HCT116 (cell line): Measurements from ENCODE around the gene RAB26. TPM values are rescaled to one million over a fixed set of nuclear protein-coding genes. Genes with fewer than 3 reads are reported as not detected.

Experiments used
- ATAC-seq: fragments of 200-7000 bp; cut with Tn5 transposase; 2 replicates; pipeline ENCODE4 v1.9.1; 2020; ENCODE audit warnings: mild to moderate bottlenecking, moderate library complexity
- BruUV-seq: library from RNA; stranded (reverse); fragments of 400-500 nt; replicated peaks from 2 replicates; lab custom pipeline; 2021; lab: Mats Ljungman, UMichigan
- CTCF ChIA-PET: fragments of 300-600 bp; sonication (Branson Sonifier 250); formaldehyde crosslinking; loops from one replicate; lab custom pipeline; 2021; ENCODE audit warnings: antibody characterized with exemption; lab: Charles Lee
- POLR2A ChIA-PET: fragments of 300-600, 350-600 bp; sonication (Branson Sonifier 250); formaldehyde crosslinking; loops from one replicate; lab custom pipeline; 2021; ENCODE audit warnings: antibody characterized with exemption; lab: Charles Lee
- RAD21 ChIA-PET, 2 experiments: fragments of 300-600 bp; sonication (Branson Sonifier 250); formaldehyde crosslinking; loops; one replicate each; lab custom pipeline; 2023; ENCODE audit warnings: low total read pairs in 2 of 2; ENCODE audit not compliant: uncharacterized antibody in 2 of 2, unreplicated experiment in 2 of 2, low non-redundant PET in 1 of 2; lab: Charles Lee
- DNase-seq: peaks from one replicate; pipeline ENCODE4 v3.0.0-alpha.2; 2010; ENCODE audit warnings: low read depth, low spot score
- H2AFZ ChIP-seq: fragments of 200-600 bp; shearing (Covaris generic), sonication (generic); 2 replicates; pipeline ENCODE4 v1.6.1; 2017; ENCODE audit warnings: low read depth, mixed run types, mixed read lengths, antibody characterized with exemption, low read length; ENCODE audit not compliant: poor library complexity, severe bottlenecking
- H3K27ac ChIP-seq: 2 replicates; pipeline ENCODE4 v1.5.1; 2012; ENCODE audit warnings: low read depth, low read length
- H3K27me3 ChIP-seq: fragments of 200-600 bp; sonication (generic); 2 replicates; pipeline ENCODE4 v1.6.1; 2016; ENCODE audit warnings: mixed run types, low read length, mixed read lengths; ENCODE audit not compliant: insufficient read depth
- H3K36me3 ChIP-seq, 2 experiments: fragments of 200-500 bp in 1 of 2; fragments of 200-600 bp in 1 of 2; sonication (Bioruptor generic) in 1 of 2; sonication (generic) in 1 of 2; 2 replicates each; pipeline versions ENCODE4 v1.5.1 to v1.6.1; 2014 to 2016; ENCODE audit warnings: low read length in 2 of 2, inconsistent platforms in 1 of 2, mixed read lengths in 1 of 2, mixed run types in 1 of 2; ENCODE audit not compliant: insufficient read depth in 2 of 2, control insufficient read depth in 1 of 2
- H3K4me1 ChIP-seq, 2 experiments: fragments of 200-600 bp in 1 of 2; sonication (generic) in 1 of 2; 2 replicates each; pipeline versions ENCODE4 v1.5.1 to v1.6.1; 2012 to 2017; ENCODE audit warnings: low read length in 2 of 2, inconsistent platforms in 1 of 2, mild to moderate bottlenecking in 1 of 2, mixed read lengths in 1 of 2, mixed run types in 1 of 2, moderate library complexity in 1 of 2; ENCODE audit not compliant: insufficient read depth in 2 of 2, control insufficient read depth in 1 of 2
- H3K4me2 ChIP-seq: fragments of 200-600 bp; sonication (generic); 2 replicates; pipeline ENCODE4 v1.6.1; 2017; ENCODE audit warnings: mixed run types, low read length, mixed read lengths
- H3K4me3 ChIP-seq, 2 experiments: fragments of 200-600 bp in 1 of 2; sonication (generic) in 1 of 2; replicated peaks in 1 of 2; 2 replicates each; pipeline ENCODE4 v1.5.1; 2011 to 2016; ENCODE audit warnings: low read length in 2 of 2, control low read depth in 1 of 2, low read depth in 1 of 2, mild to moderate bottlenecking in 1 of 2, mixed read lengths in 1 of 2, mixed run types in 1 of 2
- H3K79me2 ChIP-seq: fragments of 200-600 bp; sonication (generic); 2 replicates; pipeline ENCODE4 v1.6.1; 2017; ENCODE audit warnings: mild to moderate bottlenecking, mixed run types, low read length, moderate library complexity, mixed read lengths; ENCODE audit not compliant: insufficient read depth
- H3K9ac ChIP-seq: fragments of 200-600 bp; sonication (generic); 2 replicates; pipeline ENCODE4 v1.6.1; 2016; ENCODE audit warnings: low read length, mixed read lengths
- H3K9me2 ChIP-seq: fragments of 200-600 bp; sonication (generic), shearing (Covaris generic); 2 replicates; pipeline ENCODE4 v1.6.1; 2017; ENCODE audit warnings: mixed run types, mild to moderate bottlenecking, moderate library complexity; ENCODE audit not compliant: insufficient read depth
- H3K9me3 ChIP-seq, 2 experiments: fragments of 200-500 bp in 1 of 2; fragments of 200-600 bp in 1 of 2; sonication (Bioruptor generic) in 1 of 2; sonication (generic) in 1 of 2; 2 replicates each; pipeline ENCODE4 v1.6.1; 2014 to 2017; ENCODE audit warnings: low read length in 2 of 2, mixed read lengths in 2 of 2, inconsistent platforms in 1 of 2, low read depth in 1 of 2, mild to moderate bottlenecking in 1 of 2, mixed run types in 1 of 2, moderate library complexity in 1 of 2; ENCODE audit not compliant: control insufficient read depth in 1 of 2, insufficient read depth in 1 of 2
- H4K20me1 ChIP-seq: fragments of 200-600 bp; sonication (generic), shearing (Covaris generic); 2 replicates; pipeline ENCODE4 v1.6.1; 2017; ENCODE audit warnings: mixed run types, mild to moderate bottlenecking, moderate library complexity; ENCODE audit not compliant: insufficient read depth
- CEBPB ChIP-seq: IDR thresholded peaks from 2 replicates; pipeline ENCODE4 v1.6.1; 2012; ENCODE audit warnings: low read depth
- CTCF ChIP-seq, 3 experiments: fragments of 200-600 bp in 1 of 3; sonication (generic) in 1 of 3; IDR thresholded peaks in 2 of 3; conservative IDR thresholded peaks in 1 of 3; 2 replicates each; pipeline ENCODE4 v1.5.1; 2012 to 2017; ENCODE audit warnings: low read depth in 2 of 3, low read length in 2 of 3, antibody characterized with exemption in 1 of 3, borderline replicate concordance in 1 of 3, control low read depth in 1 of 3, mild to moderate bottlenecking in 1 of 3, mixed read lengths in 1 of 3, mixed run types in 1 of 3, moderate library complexity in 1 of 3; ENCODE audit not compliant: insufficient read depth in 1 of 3
- EZH2phosphoT487 ChIP-seq: fragments of 200-600 bp; IDR thresholded peaks from 2 replicates; pipeline ENCODE4 v1.6.1; 2018; ENCODE audit warnings: antibody characterized with exemption, borderline replicate concordance
- RAD21 ChIP-seq: IDR thresholded peaks from 2 replicates; pipeline ENCODE4 v1.6.1; 2012; ENCODE audit warnings: low read depth, mild to moderate bottlenecking
- SIN3A ChIP-seq: IDR thresholded peaks from 2 replicates; pipeline ENCODE4 v1.6.1; 2012; ENCODE audit warnings: low read depth
- ZFX ChIP-seq: fragments of 450-650 bp; IDR thresholded peaks from 2 replicates; pipeline ENCODE4 v1.6.1; 2017
- intact Hi-C: fragments of 100-400 bp; cut with micrococcal nuclease; formaldehyde crosslinking; loops from 2 replicates; pipeline ENCODE4 v1.10.0; 2022
- total RNA-seq: library from RNA; stranded (reverse); gene quantifications from one replicate; pipeline ENCODE4 v1.2.1, GENCODE V29; 2021; ENCODE audit not compliant: unreplicated experiment
- TF ChIP-seq, protein P1 (sequence below): IDR thresholded peaks from 2 replicates; pipeline ENCODE4 v1.6.1; 2012; ENCODE audit warnings: low read depth

Gene RAB26
- total RNA-seq, 1 experiment from 2014 or later, result 44.9 TPM

DNA sequence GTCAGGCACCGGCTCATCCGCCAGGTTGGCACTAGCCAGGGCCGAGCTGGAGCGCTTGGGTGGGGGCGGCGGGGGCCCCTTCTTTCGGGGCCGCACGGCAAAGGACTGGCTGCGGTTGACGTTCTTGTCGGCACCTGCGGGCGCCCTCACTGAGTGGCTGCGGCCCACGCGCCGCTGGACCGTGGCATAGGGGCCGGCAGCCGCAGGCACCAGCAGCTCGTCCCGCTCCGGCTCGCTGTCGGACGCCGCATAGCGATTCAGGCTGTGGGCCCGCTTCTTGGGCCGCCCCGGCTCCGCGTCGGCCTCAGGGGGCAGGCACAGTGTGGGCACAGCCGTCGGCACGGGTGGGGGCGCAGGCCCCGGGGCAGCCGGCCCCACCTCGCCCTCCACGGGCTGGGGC, 32.0 kb downstream of the RAB26 start:
- ATAC-seq (no peak), DNase-seq (no peak)
- no peak for TF ChIP-seq EZH2phosphoT487
- TF ChIP-seq SIN3A, result no peak
- no peak for TF ChIP-seq CTCF (IDR thresholded peaks at IDR 0.05 in 2 of 3, conservative IDR thresholded peaks at IDR 0.05 in 1 of 3; ENCODE audit: borderline replicate concordance in 1 of 3, insufficient read depth in 1 of 3, low read depth in 2 of 3, low read length in 2 of 3)
- TF ChIP-seq, protein P1, sequence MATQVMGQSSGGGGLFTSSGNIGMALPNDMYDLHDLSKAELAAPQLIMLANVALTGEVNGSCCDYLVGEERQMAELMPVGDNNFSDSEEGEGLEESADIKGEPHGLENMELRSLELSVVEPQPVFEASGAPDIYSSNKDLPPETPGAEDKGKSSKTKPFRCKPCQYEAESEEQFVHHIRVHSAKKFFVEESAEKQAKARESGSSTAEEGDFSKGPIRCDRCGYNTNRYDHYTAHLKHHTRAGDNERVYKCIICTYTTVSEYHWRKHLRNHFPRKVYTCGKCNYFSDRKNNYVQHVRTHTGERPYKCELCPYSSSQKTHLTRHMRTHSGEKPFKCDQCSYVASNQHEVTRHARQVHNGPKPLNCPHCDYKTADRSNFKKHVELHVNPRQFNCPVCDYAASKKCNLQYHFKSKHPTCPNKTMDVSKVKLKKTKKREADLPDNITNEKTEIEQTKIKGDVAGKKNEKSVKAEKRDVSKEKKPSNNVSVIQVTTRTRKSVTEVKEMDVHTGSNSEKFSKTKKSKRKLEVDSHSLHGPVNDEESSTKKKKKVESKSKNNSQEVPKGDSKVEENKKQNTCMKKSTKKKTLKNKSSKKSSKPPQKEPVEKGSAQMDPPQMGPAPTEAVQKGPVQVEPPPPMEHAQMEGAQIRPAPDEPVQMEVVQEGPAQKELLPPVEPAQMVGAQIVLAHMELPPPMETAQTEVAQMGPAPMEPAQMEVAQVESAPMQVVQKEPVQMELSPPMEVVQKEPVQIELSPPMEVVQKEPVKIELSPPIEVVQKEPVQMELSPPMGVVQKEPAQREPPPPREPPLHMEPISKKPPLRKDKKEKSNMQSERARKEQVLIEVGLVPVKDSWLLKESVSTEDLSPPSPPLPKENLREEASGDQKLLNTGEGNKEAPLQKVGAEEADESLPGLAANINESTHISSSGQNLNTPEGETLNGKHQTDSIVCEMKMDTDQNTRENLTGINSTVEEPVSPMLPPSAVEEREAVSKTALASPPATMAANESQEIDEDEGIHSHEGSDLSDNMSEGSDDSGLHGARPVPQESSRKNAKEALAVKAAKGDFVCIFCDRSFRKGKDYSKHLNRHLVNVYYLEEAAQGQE, result no peak
- TF ChIP-seq ZFX, result no peak
- no peak for TF ChIP-seq RAD21
- no peak for TF ChIP-seq CEBPB
- Histone ChIP-seq H3K36me3 (peaks cover 0 to 6% of the 10 kb centered on the region in 2 experiments; a peak in 2 of 4 replicates), H2AFZ (no peak overlapping the region), H3K4me3 (no peak overlapping the region), H3K9me3 (no peaks in the 10 kb centered on the region), H3K27me3 (no peaks in the 10 kb centered on the region), H4K20me1 (no peaks in the 10 kb centered on the region), H3K4me2 (no peak overlapping the region), H3K27ac (no peak overlapping the region), H3K9ac (no peak overlapping the region), H3K79me2 (no peaks in the 10 kb centered on the region), H3K9me2 (no peaks in the 10 kb centered on the region), H3K4me1 (peaks cover 0 to 5% of the 10 kb centered on the region in 2 experiments; a peak in 1 of 4 replicates)
- no TSS peak for BruUV-seq
- POLR2A ChIA-PET, result no interaction called here
- intact Hi-C loops, result no loop called here
- CTCF ChIA-PET, result no interaction called here
- RAD21 ChIA-PET, result no interaction called here
